DND-41 (cell line): ENCODE measurements around the gene MYO5C.

Experiments used
- CTCF ChIP-seq: IDR thresholded peaks from 2 replicates; pipeline ENCODE4 v1.5.1; 2012; ENCODE audit warnings: borderline replicate concordance, low read length, moderate library complexity, mild to moderate bottlenecking; ENCODE audit not compliant: poor library complexity, severe bottlenecking; ENCODE audit errors: extremely low read depth
- EZH2 ChIP-seq: IDR thresholded peaks from 3 replicates; pipeline ENCODE4 v1.6.1; 2012; ENCODE audit warnings: borderline replicate concordance, low read depth, mild to moderate bottlenecking, moderate library complexity, low read length, inconsistent platforms; ENCODE audit not compliant: severe bottlenecking

- TF ChIP-seq CTCF, result no peak
- no peak for TF ChIP-seq EZH2
Measured at GRCh38 chr15:52246686-52247431, 48.7 kb downstream of the MYO5C start.
